Measurements from ENCODE around the gene UNC45B.
"Not testable (repeated sequence)": the region's sequence is repeated elsewhere in the genome, so short reads cannot be mapped to it uniquely, and the experiment has no call there.

Gene UNC45B

GRCh38 chr17:35184274-35184673 is 36.7 kb downstream of the UNC45B start:
- no peak for TF ChIP-seq CTCF (conservative IDR thresholded peaks at IDR 0.05; ENCODE audit: low read depth, low read length)
- DNase-seq (ENCODE audit: low read depth): no peak
- H3K4me3 ChIP-seq (ENCODE audit: low read depth, low read length): no peak overlapping the region

- H3K4me3 ChIP-seq (ENCODE audit: low read depth, low read length): no peak overlapping the region
- TF ChIP-seq CTCF (conservative IDR thresholded peaks at IDR 0.05; ENCODE audit: low read depth, low read length): no peak
- no peak for DNase-seq (ENCODE audit: low read depth)
Measured at GRCh38 chr17:35185849-35186248, 38.2 kb downstream of the UNC45B start.

- TF ChIP-seq CTCF (conservative IDR thresholded peaks at IDR 0.05; ENCODE audit: low read depth, low read length): no peak
- no peak for DNase-seq (ENCODE audit: low read depth)
- H3K4me3 ChIP-seq (ENCODE audit: low read depth, low read length): no peak overlapping the region
Measured at GRCh38 chr17:35187481-35187880, 39.9 kb downstream of the UNC45B start.

- no peak for DNase-seq (ENCODE audit: low read depth)
- no peak for TF ChIP-seq CTCF (conservative IDR thresholded peaks at IDR 0.05; ENCODE audit: low read depth, low read length)
- no peak overlapping the region for H3K4me3 ChIP-seq (ENCODE audit: low read depth, low read length)
Measured at GRCh38 chr17:35188111-35188510, 40.5 kb downstream of the UNC45B start.

- DNase-seq (ENCODE audit: low read depth): peak; percentile 14
- H3K4me3 ChIP-seq (ENCODE audit: low read depth, low read length): no peak overlapping the region
- no peak for TF ChIP-seq CTCF (conservative IDR thresholded peaks at IDR 0.05; ENCODE audit: low read depth, low read length)
Measured at GRCh38 chr17:35189291-35189690, 41.7 kb downstream of the UNC45B start.

GRCh38 chr17:35191001-35191695 is 43.5 kb downstream of the UNC45B start:
- no peak for TF ChIP-seq CTCF (conservative IDR thresholded peaks at IDR 0.05; ENCODE audit: low read depth, low read length)
- DNase-seq (ENCODE audit: low read depth): no peak
- no peak overlapping the region for H3K4me3 ChIP-seq (ENCODE audit: low read depth, low read length)

GRCh38 chr17:35192708-35193107 is 45.1 kb downstream of the UNC45B start:
- no peak for TF ChIP-seq CTCF (conservative IDR thresholded peaks at IDR 0.05; ENCODE audit: low read depth, low read length)
- no peak overlapping the region for H3K4me3 ChIP-seq (ENCODE audit: low read depth, low read length)
- DNase-seq (ENCODE audit: low read depth): no peak

GRCh38 chr17:35194001-35194400 is 46.4 kb downstream of the UNC45B start, which contains the start of gene SLC35G3:
Gene SLC35G3 (minus strand): TSS chr17:35194393. CDS start chr17:35194307, 86 bp downstream.
- not testable (repeated sequence) for H3K4me3 ChIP-seq (ENCODE audit: low read depth, low read length); DNase-seq (ENCODE audit: low read depth)

- not testable (repeated sequence) for DNase-seq (ENCODE audit: low read depth); H3K4me3 ChIP-seq (ENCODE audit: low read depth, low read length)
Measured at GRCh38 chr17:35195062-35195461, 47.4 kb downstream of the UNC45B start.

GRCh38 chr17:35202582-35202981 is 55.0 kb downstream of the UNC45B start:
- not testable (repeated sequence) for H3K4me3 ChIP-seq (ENCODE audit: low read depth, low read length)

More at GRCh38 chr17:35202582-35202981, 55.0 kb downstream of the UNC45B start:
- DNase-seq (ENCODE audit: low read depth): not testable (repeated sequence)
